ENCODE results near the gene RAB32.

GRCh38 chr6:146532702-146533101 is 10.9 kb upstream of the RAB32 start:
- TF ChIP-seq CTCF (IDR thresholded peaks at IDR 0.05) = no peak
- TF ChIP-seq EZH2 (IDR thresholded peaks at IDR 0.05) = no peak
